Endothelial cell (in vitro differentiated cells): ENCODE data around the gene UBE2QL1. TPM values are rescaled to one million over a fixed set of nuclear protein-coding genes. Genes with fewer than 3 reads are reported as not detected.

ENCODE experiments used
- DNase-seq: peaks from one replicate; pipeline ENCODE4 v3.0.0; 2021; ENCODE audit warnings: low spot score
- H3K27ac Mint-ChIP-seq: one replicate; pipeline ENCODE4 v1.8.0; 2021; ENCODE audit warnings: mixed read lengths, inconsistent platforms; ENCODE audit not compliant: unreplicated experiment
- H3K27me3 Mint-ChIP-seq: one replicate; pipeline ENCODE4 v1.8.0; 2021; ENCODE audit warnings: mild to moderate bottlenecking, moderate library complexity, mixed read lengths, inconsistent platforms; ENCODE audit not compliant: unreplicated experiment
- H3K36me3 Mint-ChIP-seq: one replicate; pipeline ENCODE4 v1.8.0; 2021; ENCODE audit warnings: mild to moderate bottlenecking, low read depth, mixed read lengths, inconsistent platforms; ENCODE audit not compliant: unreplicated experiment
- H3K4me1 Mint-ChIP-seq: one replicate; pipeline ENCODE4 v1.8.0; 2021; ENCODE audit warnings: mild to moderate bottlenecking, mixed read lengths, inconsistent platforms; ENCODE audit not compliant: unreplicated experiment
- H3K4me3 Mint-ChIP-seq: one replicate; pipeline ENCODE4 v1.8.0; 2021; ENCODE audit warnings: mild to moderate bottlenecking, mixed read lengths, inconsistent platforms; ENCODE audit not compliant: unreplicated experiment
- H3K9me3 Mint-ChIP-seq: one replicate; pipeline ENCODE4 v1.8.0; 2021; ENCODE audit warnings: mixed read lengths, inconsistent platforms; ENCODE audit not compliant: unreplicated experiment
- CTCF ChIP-seq: fragments of 200-600 bp; sonication (generic); IDR thresholded peaks from one replicate; pipeline ENCODE4 v1.5.0; 2021; ENCODE audit warnings: antibody characterized with exemption; ENCODE audit not compliant: unreplicated experiment
- total RNA-seq: library from RNA; stranded (reverse); fragmentation: NEBNext Ultra II Directional; extraction: Animal tissue kit (Norgen Biotek cat#: 25700); gene quantifications from one replicate; pipeline ENCODE4 v1.2.1, GENCODE V29; 2021; ENCODE audit not compliant: unreplicated experiment

The UBE2QL1 gene
- total RNA-seq, 1 donor from 2014 or later, result 0.85 TPM

DNA sequence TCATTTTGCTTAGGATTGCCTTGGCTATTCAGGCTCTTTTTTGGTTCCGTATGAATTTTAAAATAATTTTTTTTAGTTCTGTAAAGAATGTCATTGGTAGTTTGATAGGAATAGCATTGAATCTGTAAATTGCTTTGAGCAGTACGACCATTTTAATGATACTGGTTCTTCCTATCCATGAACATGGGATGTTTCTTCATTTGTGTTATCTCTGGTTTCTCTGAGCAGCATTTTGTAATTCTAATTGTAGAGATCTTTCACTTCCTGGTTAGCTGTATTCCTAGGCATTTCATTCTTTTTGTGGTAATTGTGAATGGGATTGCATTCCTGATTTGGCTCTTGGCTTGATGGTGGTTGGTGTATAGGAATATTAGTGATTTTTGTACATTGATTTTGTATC is 6.3 kb upstream of the UBE2QL1 start:
- Mint-ChIP-seq H3K4me3 (no peak overlapping the region), H3K27me3 (peaks cover 5% of the 10 kb centered on the region), H3K27ac (no peak overlapping the region), H3K9me3 (no peaks in the 10 kb centered on the region), H3K36me3 (peaks cover 4% of the 10 kb centered on the region), H3K4me1 (no peaks in the 10 kb centered on the region)
- no peak for DNase-seq
- no peak for TF ChIP-seq CTCF

DNA sequence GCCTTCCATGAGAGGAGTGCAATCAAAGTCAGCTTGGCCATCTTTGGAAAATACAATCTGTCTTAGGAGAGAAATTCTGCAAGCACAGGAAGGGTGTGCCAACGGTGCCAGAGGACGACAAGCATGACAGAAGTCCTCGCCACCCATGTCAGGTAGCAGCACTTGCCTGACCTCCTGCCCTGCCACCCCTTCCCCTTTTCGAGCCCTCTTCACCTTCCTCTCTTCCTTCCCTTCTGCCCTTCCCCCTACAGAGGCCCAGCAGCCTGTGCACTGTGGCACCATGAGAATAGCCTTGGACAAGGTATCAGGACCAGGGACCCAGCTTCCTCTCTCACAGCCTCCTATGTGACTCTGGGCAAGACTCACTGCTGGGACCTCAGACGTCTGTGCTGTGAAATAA is 5.3 kb upstream of the UBE2QL1 start:
- Mint-ChIP-seq H3K4me1 (no peaks in the 10 kb centered on the region), H3K9me3 (no peaks in the 10 kb centered on the region), H3K27me3 (peaks cover 5% of the 10 kb centered on the region), H3K36me3 (peaks cover 4% of the 10 kb centered on the region), H3K27ac (no peak overlapping the region), H3K4me3 (no peak overlapping the region)
- no peak for TF ChIP-seq CTCF
- no peak for DNase-seq

- TF ChIP-seq CTCF, result no peak
- peaks cover 7% of the 10 kb centered on the region for H3K36me3 Mint-ChIP-seq
- no peak for DNase-seq
- peaks cover 16% of the 10 kb centered on the region for H3K27me3 Mint-ChIP-seq
- H3K4me3 Mint-ChIP-seq, result no peak overlapping the region
- no peaks in the 10 kb centered on the region for H3K9me3 Mint-ChIP-seq
- peaks cover 6% of the 10 kb centered on the region for H3K4me1 Mint-ChIP-seq
- H3K27ac Mint-ChIP-seq, result no peak overlapping the region
Observed at GRCh38 chr5:6446042-6446441, 2.6 kb upstream of the UBE2QL1 start.

- Mint-ChIP-seq H3K4me3 (no peak overlapping the region), H3K27me3 (peaks cover 16% of the 10 kb centered on the region), H3K9me3 (no peaks in the 10 kb centered on the region), H3K4me1 (peaks cover 6% of the 10 kb centered on the region), H3K36me3 (peaks cover 4% of the 10 kb centered on the region), H3K27ac (no peak overlapping the region)
- DNase-seq, result no peak
- TF ChIP-seq CTCF, result no peak
Observed at GRCh38 chr5:6446626-6447309, 1.9 kb upstream of the UBE2QL1 start.

DNA sequence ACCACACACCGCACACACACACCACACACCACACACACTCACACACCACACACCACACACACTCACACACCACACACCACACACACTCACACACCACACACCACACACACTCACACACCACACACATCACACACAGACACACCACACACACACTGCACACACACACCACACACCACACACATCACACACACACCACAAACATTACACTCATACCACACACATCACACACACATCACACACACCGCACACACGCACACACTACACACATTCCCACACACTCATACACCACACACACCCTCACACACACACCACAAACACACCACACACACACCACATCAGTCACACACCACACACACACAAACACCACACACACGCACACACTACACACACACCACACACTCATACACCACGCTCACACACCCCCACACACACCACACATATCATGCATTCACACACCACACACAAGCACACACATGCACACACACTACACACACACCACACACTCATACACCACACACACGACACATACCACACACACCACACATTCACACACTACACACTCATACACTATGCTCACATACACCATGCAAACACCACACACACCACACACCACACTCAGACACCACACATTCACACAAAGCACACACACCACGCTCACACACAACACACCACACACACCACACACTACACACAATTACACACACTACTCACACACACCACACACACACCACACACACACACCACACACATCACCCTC is 1.1 kb upstream of the UBE2QL1 start:
- Mint-ChIP-seq H3K27me3 (peaks cover 16% of the 10 kb centered on the region), H3K4me3 (no peak overlapping the region), H3K36me3 (peaks cover 4% of the 10 kb centered on the region), H3K9me3 (no peaks in the 10 kb centered on the region), H3K4me1 (peaks cover 6% of the 10 kb centered on the region), H3K27ac (no peak overlapping the region)
- no peak for TF ChIP-seq CTCF
- no peak for DNase-seq
